ENCODE data around the gene SMIM15. TPM values are rescaled to one million over a fixed set of nuclear protein-coding genes. Genes with fewer than 3 reads are reported as not detected.

The SMIM15 gene
- polyA plus RNA-seq, 1 donor from 2014 or later: 30.1 TPM

- H3K9me2 ChIP-seq (ENCODE audit: insufficient read depth, low read length): no peaks in the 10 kb centered on the region
- no peak overlapping the region for H3K27ac ChIP-seq (ENCODE audit: low read length)
- no peak overlapping the region for H3K4me3 ChIP-seq (ENCODE audit: low read length)
- no peaks in the 10 kb centered on the region for H3K79me2 ChIP-seq (replicated peaks; ENCODE audit: insufficient read depth, low read length)
- H3K4me2 ChIP-seq (ENCODE audit: low read length): no peak overlapping the region
- H3K9ac ChIP-seq (ENCODE audit: low read length): no peak overlapping the region
- no peaks in the 10 kb centered on the region for H4K20me1 ChIP-seq (ENCODE audit: insufficient read depth)
- no peaks in the 10 kb centered on the region for H3K27me3 ChIP-seq (ENCODE audit: insufficient read depth, low read depth, low read length)
- H3K9me3 ChIP-seq (ENCODE audit: low read length): no peaks in the 10 kb centered on the region
- no peak overlapping the region for H2AFZ ChIP-seq (ENCODE audit: low read depth, low read length)
- TF ChIP-seq POLR2AphosphoS5 (IDR thresholded peaks at IDR 0.05) (no peak), EZH2 (IDR thresholded peaks at IDR 0.05; ENCODE audit: borderline replicate concordance, insufficient read depth, low read length, poor library complexity, severe bottlenecking) (no peak), TAF1 (IDR thresholded peaks at IDR 0.05; ENCODE audit: low read depth) (no peak), REST (IDR thresholded peaks at IDR 0.05; ENCODE audit: borderline replicate concordance) (no peak), RAD21 (conservative IDR thresholded peaks at IDR 0.05) (no peak)
- H3F3A ChIP-seq (ENCODE audit: insufficient read depth, low read length, poor library complexity, severe bottlenecking): no peaks in the 10 kb centered on the region
- no peaks in the 10 kb centered on the region for H3K36me3 ChIP-seq (ENCODE audit: insufficient read depth, low read length)
Measured at GRCh38 chr5:61139094-61139873, 23.0 kb downstream of the SMIM15 start.

GRCh38 chr5:61137835-61138234, 24.4 kb downstream of the SMIM15 start:
- Histone ChIP-seq H3K4me3 (ENCODE audit: low read length) (no peak overlapping the region), H3K9ac (ENCODE audit: low read length) (no peak overlapping the region), H3K4me2 (ENCODE audit: low read length) (no peak overlapping the region), H3K9me2 (ENCODE audit: insufficient read depth, low read length) (no peaks in the 10 kb centered on the region), H3F3A (ENCODE audit: insufficient read depth, low read length, poor library complexity, severe bottlenecking) (no peaks in the 10 kb centered on the region), H3K79me2 (replicated peaks; ENCODE audit: insufficient read depth, low read length) (no peaks in the 10 kb centered on the region), H2AFZ (ENCODE audit: low read depth, low read length) (no peak overlapping the region), H3K27ac (ENCODE audit: low read length) (no peak overlapping the region), H3K9me3 (ENCODE audit: low read length) (no peaks in the 10 kb centered on the region), H4K20me1 (ENCODE audit: insufficient read depth) (no peaks in the 10 kb centered on the region), H3K27me3 (ENCODE audit: insufficient read depth, low read depth, low read length) (no peaks in the 10 kb centered on the region), H3K36me3 (ENCODE audit: insufficient read depth, low read length) (no peaks in the 10 kb centered on the region)
- TF ChIP-seq CTCF (IDR thresholded peaks at IDR 0.05; ENCODE audit: poor library complexity, severe bottlenecking) (no peak), EZH2 (IDR thresholded peaks at IDR 0.05; ENCODE audit: borderline replicate concordance, insufficient read depth, low read length, poor library complexity, severe bottlenecking) (no peak), SMC3 (conservative IDR thresholded peaks at IDR 0.05; ENCODE audit: poor library complexity) (no peak), RAD21 (conservative IDR thresholded peaks at IDR 0.05) (no peak), REST (IDR thresholded peaks at IDR 0.05; ENCODE audit: borderline replicate concordance) (no peak), POLR2AphosphoS5 (IDR thresholded peaks at IDR 0.05) (no peak), TAF1 (IDR thresholded peaks at IDR 0.05; ENCODE audit: low read depth) (no peak), MXI1 (conservative IDR thresholded peaks at IDR 0.05; ENCODE audit: poor library complexity, severe bottlenecking) (no peak), EP300 (conservative IDR thresholded peaks at IDR 0.05; ENCODE audit: poor library complexity, severe bottlenecking) (no peak)

Data from neural cell (in vitro differentiated cells).